Osteoblast (primary cell): ENCODE data around the gene MYH14. TPM values are rescaled to one million over a fixed set of nuclear protein-coding genes. Genes with fewer than 3 reads are reported as not detected.
"Not testable (repeated sequence)": the region's sequence is repeated elsewhere in the genome, so short reads cannot be mapped to it uniquely, and the experiment has no call there.

Source experiments
- DNase-seq: peaks from one replicate; pipeline ENCODE4 v3.0.0; 2011; ENCODE audit warnings: low spot score, mixed read lengths; ENCODE audit not compliant: insufficient read length; ENCODE audit errors: missing footprints
- H2AFZ ChIP-seq: 2 replicates; pipeline ENCODE4 v1.6.0; 2011; ENCODE audit warnings: mild to moderate bottlenecking, low read length
- H3K27ac ChIP-seq: 2 replicates; pipeline ENCODE4 v1.5.1; 2011; ENCODE audit warnings: mild to moderate bottlenecking, low read depth, low read length, moderate library complexity
- H3K27me3 ChIP-seq: 2 replicates; pipeline ENCODE4 v1.6.0; 2012; ENCODE audit warnings: mild to moderate bottlenecking, control low read depth, inconsistent platforms, low read length, moderate library complexity; ENCODE audit not compliant: insufficient read depth
- H3K36me3 ChIP-seq: 2 replicates; pipeline ENCODE4 v1.5.1; 2011; ENCODE audit warnings: mild to moderate bottlenecking, low read length, control low read depth, moderate library complexity; ENCODE audit not compliant: insufficient read depth
- H3K4me1 ChIP-seq: 2 replicates; pipeline ENCODE4 v1.5.1; 2011; ENCODE audit warnings: mild to moderate bottlenecking, low read length, control low read depth, moderate library complexity; ENCODE audit not compliant: insufficient read depth
- H3K4me2 ChIP-seq: 2 replicates; pipeline ENCODE4 v1.6.0; 2011; ENCODE audit warnings: mild to moderate bottlenecking, low read length; ENCODE audit not compliant: insufficient read depth
- H3K4me3 ChIP-seq: fragments of 200-600 bp; sonication (generic); 3 replicates; pipeline ENCODE4 v1.5.1; 2012; ENCODE audit warnings: mild to moderate bottlenecking, low read length, inconsistent platforms; ENCODE audit not compliant: insufficient read depth
- H3K79me2 ChIP-seq: 2 replicates; pipeline ENCODE4 v1.6.0; 2012; ENCODE audit warnings: mild to moderate bottlenecking, low read length, control low read depth, inconsistent platforms; ENCODE audit not compliant: insufficient read depth
- H3K9me3 ChIP-seq: 2 replicates; pipeline ENCODE4 v1.5.1; 2011; ENCODE audit warnings: low read depth, low read length, control low read depth
- H4K20me1 ChIP-seq: 2 replicates; pipeline ENCODE4 v1.6.0; 2012; ENCODE audit warnings: mild to moderate bottlenecking, low read length, control low read depth; ENCODE audit not compliant: insufficient read depth
- total RNA-seq: library from RNA; depleted of rRNA; stranded (reverse); fragments of >200 nt; gene quantifications from 2 replicates; pipeline ENCODE4 v1.2.3, GENCODE V29; 2012
- TF ChIP-seq, protein P1 (sequence below): IDR thresholded peaks from 2 replicates; pipeline ENCODE4 v1.5.1; 2011; ENCODE audit warnings: mild to moderate bottlenecking, low read depth, low read length, moderate library complexity; ENCODE audit errors: extremely low read depth

The MYH14 gene
- total RNA-seq, 1 donor: not detected

DNA sequence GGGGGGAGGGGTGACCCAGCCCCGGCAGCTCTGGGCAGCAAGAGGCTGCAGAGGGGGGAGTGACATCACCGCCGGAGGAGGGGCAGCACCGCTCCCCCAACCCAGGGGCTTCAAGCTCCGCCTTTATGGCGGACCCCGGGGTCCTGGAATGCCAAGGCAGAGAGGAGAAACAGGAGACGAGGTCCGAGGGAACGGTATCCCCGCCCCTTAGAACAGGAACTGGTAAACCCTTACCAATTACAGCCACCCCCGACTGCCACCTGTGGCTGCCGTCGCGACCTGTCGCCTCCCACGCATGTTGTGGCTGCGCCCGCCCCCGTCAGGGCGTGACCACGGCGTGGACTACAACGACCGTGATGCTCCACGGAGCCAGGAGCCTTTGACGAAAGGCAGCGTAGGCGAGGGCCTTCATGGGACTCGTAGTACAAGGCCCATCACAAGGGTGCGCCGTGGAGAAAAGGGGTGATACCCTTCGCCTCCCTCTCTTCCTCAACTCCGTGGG lies 129.9 kb downstream of the MYH14 start:
- H3K36me3 ChIP-seq: no peaks in the 10 kb centered on the region
- no peaks in the 10 kb centered on the region for H4K20me1 ChIP-seq
- no peaks in the 10 kb centered on the region for H3K9me3 ChIP-seq
- peak; percentile 98 for DNase-seq
- H3K79me2 ChIP-seq: no peaks in the 10 kb centered on the region
- peak overlapping the region; percentile 84 for H3K4me2 ChIP-seq
- H3K27ac ChIP-seq: no peak overlapping the region
- H2AFZ ChIP-seq: peak overlapping the region; percentile 95
- H3K27me3 ChIP-seq: peaks cover 36% of the 10 kb centered on the region
- H3K4me3 ChIP-seq: peak overlapping the region; percentile 66
- TF ChIP-seq, protein P1, sequence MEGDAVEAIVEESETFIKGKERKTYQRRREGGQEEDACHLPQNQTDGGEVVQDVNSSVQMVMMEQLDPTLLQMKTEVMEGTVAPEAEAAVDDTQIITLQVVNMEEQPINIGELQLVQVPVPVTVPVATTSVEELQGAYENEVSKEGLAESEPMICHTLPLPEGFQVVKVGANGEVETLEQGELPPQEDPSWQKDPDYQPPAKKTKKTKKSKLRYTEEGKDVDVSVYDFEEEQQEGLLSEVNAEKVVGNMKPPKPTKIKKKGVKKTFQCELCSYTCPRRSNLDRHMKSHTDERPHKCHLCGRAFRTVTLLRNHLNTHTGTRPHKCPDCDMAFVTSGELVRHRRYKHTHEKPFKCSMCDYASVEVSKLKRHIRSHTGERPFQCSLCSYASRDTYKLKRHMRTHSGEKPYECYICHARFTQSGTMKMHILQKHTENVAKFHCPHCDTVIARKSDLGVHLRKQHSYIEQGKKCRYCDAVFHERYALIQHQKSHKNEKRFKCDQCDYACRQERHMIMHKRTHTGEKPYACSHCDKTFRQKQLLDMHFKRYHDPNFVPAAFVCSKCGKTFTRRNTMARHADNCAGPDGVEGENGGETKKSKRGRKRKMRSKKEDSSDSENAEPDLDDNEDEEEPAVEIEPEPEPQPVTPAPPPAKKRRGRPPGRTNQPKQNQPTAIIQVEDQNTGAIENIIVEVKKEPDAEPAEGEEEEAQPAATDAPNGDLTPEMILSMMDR: no peak
- peaks cover 9% of the 10 kb centered on the region for H3K4me1 ChIP-seq

DNA sequence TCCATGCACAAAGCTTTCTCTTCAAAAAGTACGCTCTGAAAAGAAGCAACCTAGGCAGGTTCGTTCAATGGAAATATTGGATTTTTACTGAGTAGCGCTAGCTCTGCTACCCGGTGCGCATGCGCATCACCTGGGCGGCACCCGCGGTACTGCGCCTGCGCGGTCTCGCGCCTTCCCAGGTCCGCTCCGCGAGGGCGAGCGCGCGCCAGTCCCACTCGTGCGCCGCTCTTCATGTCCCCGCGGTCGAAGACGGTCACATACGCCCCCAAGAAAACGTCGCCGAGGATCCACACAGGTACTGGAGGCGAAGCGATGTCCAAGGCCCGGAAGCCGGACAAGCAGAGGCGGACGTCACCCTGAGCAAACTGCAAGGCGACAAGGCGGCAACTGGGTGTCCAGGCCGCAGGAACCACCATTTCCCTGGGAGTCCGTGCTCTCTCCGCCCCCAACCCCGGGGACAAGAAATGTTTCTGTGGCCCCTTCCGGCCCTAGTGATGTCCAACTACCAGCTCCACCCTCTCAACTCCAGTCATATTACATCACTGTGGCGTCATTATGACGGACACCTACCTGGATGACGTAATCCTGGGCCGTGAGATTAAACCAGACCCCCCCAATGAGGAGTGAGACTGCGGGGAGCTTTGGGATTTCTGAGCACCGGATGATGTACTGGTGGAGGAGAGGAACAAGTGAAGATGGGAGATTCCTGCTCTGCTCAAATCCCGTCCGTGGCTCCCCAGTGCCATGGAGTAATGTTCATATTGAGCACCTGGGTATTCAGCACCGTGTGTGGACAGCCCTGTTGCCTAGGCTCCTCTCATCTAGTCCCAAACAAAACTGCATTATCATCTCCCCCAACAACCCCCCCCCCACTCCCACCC lies 130.6 kb downstream of the MYH14 start:
- TF ChIP-seq, protein P1: no peak
- peak overlapping the region; percentile 66 for H3K4me3 ChIP-seq
- H3K79me2 ChIP-seq: no peaks in the 10 kb centered on the region
- H3K4me1 ChIP-seq: peaks cover 9% of the 10 kb centered on the region
- no peaks in the 10 kb centered on the region for H3K9me3 ChIP-seq
- H2AFZ ChIP-seq: peak overlapping the region; percentile 95
- DNase-seq: peak; percentile 100
- H4K20me1 ChIP-seq: no peaks in the 10 kb centered on the region
- no peaks in the 10 kb centered on the region for H3K36me3 ChIP-seq
- no peak overlapping the region for H3K27ac ChIP-seq
- H3K27me3 ChIP-seq: peaks cover 33% of the 10 kb centered on the region
- peak overlapping the region; percentile 84 for H3K4me2 ChIP-seq

DNA sequence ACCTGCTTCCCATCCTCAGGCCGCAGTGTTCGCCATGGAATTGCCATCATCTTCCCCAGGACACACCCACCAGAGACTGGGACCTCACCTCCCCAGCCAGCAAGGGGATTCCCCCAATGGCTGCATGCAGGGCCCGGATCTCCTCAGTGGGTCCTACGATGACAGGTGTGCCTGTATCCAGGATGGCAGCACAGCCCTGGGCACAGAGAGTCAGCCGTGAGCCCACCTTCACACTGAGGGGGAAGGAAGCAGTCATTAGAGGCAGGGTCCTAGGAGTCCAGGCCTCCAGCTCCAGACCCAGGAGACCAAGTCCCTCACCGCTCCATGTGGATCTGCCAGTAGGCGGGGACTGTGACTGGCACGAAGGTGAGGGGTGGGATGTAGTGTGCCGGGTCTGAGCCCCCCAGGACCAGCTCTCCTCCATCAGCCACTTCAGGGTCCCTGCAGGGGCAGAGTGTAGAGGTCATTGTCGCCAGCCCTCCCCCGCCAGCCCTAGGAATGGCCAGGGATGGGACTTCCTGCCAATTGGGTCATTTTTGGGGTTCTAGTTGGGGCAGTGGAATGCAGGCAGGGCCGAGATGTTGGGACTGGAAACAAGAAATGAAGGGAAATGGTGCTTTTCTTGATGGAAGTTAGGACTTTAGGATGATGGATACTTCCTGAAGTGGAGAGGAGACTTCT lies 131.5 kb downstream of the MYH14 start:
- TF ChIP-seq, protein P1: no peak
- H3K4me3 ChIP-seq: no peak overlapping the region
- peaks cover 9% of the 10 kb centered on the region for H3K4me1 ChIP-seq

DNA sequence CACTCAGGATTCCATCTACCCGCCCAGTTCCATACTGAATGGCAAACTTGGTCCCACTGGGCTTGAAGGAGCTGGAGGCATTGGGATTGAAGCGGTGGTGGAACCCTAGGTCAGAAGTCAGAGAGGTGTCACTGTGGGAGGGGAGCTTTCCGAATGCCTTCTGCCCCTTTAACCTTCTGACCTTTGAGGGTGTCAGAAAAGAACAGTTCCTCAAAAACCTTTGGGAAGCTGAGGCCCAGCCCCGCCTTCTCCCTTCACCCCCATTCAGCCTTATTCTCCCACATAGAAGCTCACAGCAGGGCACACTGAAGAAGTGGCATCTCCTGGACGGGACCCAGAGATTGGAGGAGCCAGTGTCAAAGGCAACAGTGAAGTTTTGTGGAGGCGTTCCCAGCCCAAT lies 133.6 kb downstream of the MYH14 start:
- H3K9me3 ChIP-seq, H3K4me1 ChIP-seq, H3K79me2 ChIP-seq, H3K4me3 ChIP-seq, H3K27me3 ChIP-seq, H3K27ac ChIP-seq, DNase-seq, H3K4me2 ChIP-seq, H2AFZ ChIP-seq, H4K20me1 ChIP-seq, H3K36me3 ChIP-seq: not testable (repeated sequence)

More for the DNA sequence above, 131.5 kb downstream of the MYH14 start:
- Histone ChIP-seq H3K27ac (no peak overlapping the region), H2AFZ (no peak overlapping the region), H4K20me1 (no peaks in the 10 kb centered on the region), H3K79me2 (no peaks in the 10 kb centered on the region), H3K4me2 (no peak overlapping the region), H3K9me3 (no peaks in the 10 kb centered on the region), H3K36me3 (no peaks in the 10 kb centered on the region), H3K27me3 (peaks cover 27% of the 10 kb centered on the region)
- DNase-seq: peak; percentile 32
